Activated effector memory CD4-positive, alpha-beta T cell treated with anti-CD3 and anti-CD28 coated beads, Interleukin-2, amount 50 U/mL, for 16 hours (primary cell): Measurements from ENCODE around the gene ZNF320.
A peak's percentile ranks its signal among the peaks of the same experiment; 100 is the strongest.
"Not testable (repeated sequence)": the region's sequence is repeated elsewhere in the genome, so short reads cannot be mapped to it uniquely, and the experiment has no call there.

Experiments used
- DNase-seq: peaks from one replicate; pipeline ENCODE4 v3.0.0-alpha.2; 2020

The ZNF320 gene

DNA sequence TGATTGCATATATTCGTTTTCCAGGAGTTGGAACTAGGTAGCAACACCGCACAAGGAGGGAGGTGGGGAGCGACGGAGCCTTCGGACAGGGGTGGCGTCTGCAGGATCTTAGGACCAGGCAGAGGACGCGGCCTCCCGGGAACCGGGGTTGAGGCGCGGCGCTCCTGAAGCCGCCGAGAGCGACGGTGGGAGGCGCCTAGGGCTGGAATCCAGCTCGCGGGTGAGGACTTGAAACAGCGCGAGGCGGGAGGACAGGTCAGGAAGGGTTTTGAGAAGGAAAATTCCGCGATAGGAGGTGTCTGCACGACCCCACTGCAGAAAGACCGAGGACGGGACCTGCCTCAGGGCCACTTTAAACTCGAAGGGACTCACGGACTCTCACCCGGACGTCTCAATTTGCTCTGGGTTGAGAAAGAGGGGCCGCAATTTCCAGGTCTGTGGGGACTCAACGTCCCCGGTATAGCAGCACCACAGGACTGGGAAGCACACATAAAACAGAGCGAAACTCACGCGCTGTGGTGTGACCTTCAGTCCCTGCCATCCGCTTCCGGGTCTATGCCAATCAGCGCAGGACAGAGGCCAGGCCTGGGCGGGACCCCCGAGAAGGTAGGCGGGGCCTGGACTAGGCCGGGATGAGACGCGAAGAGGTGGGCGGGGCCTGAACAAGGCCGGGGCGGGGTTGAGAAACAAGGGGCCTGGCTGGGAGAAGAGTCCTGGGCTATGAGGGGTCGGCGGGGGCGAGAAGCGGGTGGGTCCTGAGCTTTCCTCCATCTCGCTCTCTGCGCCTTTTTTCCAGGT, at the start of gene ZNF320:
Gene ZNF320 (minus strand): TSS at position 498 of the 798 bp plus-strand sequence. CDS start 7,380 bp downstream, outside the sequence.
- peak; percentile 95 for DNase-seq

DNA sequence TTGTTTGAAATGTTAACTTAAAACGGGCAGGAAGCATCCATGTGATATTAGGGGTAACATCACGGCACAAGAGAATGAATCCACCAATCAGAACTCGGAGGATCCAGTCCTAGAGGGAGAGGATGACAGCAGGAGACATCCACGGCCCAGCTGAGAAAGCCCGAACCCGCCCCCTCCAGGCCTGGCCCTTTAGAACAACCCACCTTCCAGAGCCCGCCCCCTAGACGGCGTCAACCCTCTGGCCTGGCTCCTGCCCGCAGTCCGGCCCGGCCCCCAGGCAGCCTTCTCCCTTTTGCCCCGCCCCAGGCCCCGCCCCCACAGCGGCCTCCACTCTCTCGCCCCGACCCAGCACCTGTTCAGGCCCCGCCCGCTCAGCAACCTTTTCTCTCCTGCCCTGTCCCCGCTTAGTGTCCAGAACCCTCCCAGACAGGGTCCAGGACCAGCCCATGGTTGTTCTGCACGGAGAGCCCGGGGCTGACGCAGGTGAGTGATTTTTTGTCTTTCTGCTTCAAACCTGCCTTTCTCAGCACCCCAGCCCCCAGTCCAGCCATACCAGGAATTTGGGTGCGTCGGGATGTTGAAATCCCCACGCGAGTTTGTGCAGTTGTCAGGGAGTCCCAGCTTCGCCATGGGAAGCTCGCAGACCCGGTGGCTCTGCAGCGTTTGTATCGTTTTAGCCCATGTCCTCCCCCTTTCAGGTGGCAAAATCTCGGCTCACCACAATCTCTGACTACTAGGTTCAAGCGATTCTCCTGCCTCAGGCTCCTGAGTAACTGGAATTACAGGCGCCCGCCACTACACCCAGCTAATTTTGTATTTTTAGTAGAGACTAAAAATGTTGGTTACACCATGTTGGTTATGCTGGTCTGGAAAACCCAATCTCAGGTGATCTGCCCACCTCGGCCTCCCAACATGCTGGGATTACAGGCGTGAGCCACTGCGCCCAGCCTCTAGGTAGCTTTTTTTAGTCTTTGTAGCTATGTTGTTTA, 49.2 kb upstream of the ZNF320 start:
- DNase-seq, result no peak

DNA sequence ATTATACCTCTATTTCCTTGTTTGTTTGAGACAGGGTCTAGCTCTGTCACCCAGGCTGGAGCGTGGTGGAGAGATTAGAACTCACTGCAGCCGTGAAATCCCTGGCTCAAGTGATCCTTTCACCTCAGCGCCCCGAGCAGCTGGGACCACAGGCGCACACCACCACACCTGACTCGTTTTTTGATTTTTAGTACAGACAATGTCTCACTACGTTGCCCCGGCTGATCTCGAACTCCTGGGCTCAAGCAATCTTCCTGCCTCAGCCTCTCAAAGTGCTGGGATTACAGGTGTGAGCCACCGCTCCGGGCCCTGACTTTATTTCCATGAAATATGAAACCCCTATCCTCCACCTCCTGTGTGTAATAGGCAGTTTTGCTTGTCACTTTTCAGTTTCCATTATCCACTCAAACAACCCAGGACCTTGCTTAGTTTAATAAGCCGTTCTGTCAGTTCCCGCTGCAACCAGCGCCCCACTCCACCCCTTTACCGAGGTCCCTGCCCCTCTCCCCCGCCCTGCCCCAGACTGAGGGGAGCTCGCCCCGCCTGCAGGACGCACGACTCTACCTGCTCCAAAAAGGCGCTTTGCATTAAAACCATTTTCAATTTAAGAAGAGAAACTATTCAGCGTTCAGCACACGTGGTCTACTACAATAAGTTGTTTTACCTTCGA, 48.4 kb upstream of the ZNF320 start:
- no peak for DNase-seq

DNA sequence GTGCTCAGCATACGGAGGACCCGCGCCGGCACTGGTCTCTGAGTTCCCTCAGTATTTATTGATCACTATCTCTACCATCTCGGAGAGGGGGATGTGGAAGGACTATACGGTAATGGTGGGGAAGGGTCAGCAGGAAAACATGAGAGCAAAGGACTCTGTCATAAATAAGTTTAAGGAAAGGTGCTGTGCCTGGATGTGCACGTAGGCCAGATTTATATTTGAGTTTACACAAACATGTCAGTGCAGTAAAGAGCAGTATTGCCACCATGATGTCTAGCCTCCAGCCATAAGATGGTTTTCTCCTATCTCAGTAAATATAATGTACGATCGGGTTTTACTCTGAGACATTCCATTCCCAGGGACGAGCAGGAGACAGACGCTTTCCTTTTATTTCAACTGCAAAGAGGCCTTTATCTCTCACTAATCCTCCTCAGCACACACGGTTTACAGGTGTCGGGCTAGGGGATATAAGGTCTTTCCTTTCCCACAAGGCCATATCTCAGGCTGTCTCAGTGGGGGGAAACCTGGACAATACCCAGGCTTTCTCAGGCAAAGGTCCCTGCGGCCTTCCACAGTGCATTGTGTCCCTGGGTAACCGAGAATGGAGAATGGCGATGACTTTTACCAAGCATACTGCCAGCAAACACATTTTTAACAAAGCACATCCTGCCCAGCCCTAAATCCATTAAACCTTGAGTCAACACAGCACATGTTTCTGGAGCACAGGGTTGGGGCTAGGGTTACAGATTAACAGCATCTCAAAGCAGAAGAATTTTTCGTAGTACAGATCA, 47.5 kb upstream of the ZNF320 start:
- not testable (repeated sequence) for DNase-seq

DNA sequence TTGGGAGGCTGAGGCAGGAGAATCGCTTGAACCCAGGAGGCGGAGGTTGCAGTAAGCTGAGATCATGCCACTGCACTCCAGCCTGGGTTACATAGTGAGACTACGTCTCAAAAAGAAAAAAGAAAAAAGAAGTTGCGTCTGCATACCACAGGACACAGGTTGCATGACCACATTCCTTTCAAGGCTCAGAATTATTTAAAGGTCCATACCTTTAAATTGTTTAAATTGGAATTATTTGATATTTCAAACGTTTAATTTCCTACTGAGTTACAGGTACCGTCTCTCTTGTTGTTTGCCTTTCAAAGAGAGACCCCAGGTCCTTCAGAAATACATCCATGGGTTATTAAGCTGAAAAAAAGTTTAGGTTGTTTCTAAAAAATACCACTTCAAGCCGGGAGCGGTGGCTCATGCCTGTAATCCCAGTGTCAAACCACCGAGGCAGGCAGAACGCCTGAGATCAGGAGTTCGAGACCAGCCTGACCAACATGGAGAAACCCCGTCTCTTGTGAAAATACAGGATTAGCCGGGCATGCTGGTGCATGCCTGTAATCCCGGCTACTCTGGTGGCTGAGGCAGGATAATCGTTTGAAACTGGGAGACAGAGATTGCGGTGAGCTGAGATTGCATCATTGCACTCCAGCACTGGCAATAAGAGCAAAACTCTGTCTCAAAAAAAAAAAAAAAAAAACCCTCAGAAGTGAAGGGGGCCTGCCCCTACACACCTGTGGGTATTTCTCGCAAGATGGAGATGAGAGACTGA, 46.6 kb upstream of the ZNF320 start:
- DNase-seq, result no peak

DNA sequence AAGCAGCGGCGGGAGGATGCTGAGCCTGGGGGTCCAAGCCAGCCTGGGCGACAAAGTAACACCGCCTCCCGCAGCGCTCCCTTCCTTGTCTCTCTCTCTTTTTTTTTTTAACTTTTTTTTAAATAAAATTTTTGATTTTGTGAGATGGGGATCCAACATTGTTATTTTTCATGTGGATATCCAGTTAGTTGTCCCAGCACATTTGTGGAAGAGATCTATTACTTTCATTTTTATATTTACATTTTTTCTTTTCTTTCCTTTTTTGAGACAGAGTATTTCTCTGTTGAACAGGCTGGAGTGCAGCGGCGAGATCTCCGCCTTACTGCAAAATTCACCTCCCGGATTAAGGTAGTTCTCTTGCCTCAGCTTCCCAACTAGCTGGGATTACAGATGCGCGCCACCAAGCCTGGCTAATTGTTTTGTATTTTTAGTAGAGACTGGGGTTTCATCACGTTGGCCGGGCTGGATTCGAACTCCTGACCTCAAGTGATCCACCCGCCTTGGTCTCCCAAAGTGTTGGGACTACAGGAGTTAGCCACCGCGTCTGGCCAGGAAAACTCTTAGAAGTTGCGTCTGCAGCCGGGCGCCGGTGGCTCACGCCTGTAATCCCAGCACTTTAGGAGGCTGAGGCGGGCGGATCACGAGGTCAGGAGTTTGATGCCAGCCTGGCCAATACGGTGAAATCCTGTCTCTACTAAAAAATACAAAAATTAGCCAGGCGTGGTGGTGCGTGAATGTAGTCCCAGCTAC, 45.9 kb upstream of the ZNF320 start:
- no peak for DNase-seq

DNA sequence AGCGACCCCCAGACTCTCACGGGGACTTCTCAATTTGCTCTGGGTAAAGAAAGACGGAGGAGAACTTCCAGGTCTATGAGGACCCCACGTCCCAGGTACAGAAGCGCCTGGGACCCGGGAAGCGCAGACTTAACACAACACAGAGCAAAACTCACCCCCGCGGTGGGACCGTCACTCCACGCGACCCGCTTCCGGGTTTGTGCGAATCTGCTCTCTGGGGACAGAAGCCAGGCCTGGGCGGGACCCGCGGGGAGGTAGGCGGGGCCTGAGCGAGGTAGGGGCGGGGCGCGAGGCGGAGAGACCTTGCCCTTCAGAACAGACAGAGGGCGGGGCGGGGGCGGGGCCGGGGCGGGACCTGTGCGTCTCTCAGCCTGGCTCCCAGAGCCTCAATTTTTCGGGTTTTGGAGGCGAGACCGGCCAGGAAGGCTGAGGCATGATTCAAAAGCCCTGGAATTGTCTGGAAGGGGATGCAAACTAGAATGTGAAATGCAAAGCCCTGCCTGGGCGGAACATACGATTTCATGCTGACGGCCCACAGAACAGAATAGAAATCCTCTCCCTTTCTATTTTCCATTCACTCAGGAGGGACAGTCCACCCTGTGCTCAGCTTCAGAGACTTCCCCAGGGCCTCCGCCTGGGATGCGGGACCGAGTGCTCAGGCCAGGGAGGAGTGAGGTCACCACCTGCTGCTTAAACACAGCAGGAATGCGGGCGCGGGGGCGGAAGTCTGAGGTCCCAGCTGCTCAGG, 45.1 kb upstream of the ZNF320 start:
- peak; percentile 98 for DNase-seq

DNA sequence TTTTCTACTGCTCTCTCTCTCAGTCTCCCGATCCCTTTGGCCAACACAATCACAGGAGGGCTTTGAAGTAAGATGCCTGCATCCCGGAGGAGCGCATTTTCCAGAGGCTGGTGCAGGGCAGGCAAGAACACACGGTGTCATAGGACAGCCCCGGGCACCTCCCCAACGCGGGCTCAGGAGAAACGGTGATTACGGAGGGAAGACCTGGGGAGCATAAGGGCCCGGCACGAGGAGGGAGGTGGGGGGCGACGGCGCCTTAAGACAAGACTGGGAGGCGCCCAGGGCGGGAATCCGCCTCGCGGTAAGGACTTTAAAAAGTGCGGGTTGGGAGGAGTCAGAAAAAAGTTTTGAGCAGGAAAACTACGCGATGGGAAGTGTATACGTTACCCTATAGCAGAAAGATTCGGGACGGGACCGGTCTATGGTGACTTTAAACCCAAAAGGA, 44.5 kb upstream of the ZNF320 start:
- peak; percentile 68 for DNase-seq

DNA sequence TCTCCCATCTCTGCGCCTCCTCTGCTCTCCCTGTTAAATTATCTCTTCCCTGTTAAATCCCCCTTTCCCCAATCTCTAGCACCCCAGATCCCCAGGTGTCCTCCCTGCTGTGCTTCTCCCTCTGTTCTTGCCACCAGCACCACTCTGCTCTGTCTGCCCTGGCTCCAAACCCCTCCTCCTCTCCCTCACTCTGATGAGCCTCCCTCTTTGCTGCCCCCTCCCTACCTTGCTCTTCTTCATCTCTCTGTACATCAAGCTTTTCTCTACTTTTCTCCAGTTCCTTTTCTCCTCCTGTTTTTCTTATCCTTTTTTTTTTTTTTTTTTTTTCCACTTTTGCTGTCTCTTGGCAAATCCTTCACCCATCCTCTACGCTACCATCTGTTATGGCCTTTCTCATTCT, 44.1 kb upstream of the ZNF320 start:
- DNase-seq, result not testable (repeated sequence)

DNA sequence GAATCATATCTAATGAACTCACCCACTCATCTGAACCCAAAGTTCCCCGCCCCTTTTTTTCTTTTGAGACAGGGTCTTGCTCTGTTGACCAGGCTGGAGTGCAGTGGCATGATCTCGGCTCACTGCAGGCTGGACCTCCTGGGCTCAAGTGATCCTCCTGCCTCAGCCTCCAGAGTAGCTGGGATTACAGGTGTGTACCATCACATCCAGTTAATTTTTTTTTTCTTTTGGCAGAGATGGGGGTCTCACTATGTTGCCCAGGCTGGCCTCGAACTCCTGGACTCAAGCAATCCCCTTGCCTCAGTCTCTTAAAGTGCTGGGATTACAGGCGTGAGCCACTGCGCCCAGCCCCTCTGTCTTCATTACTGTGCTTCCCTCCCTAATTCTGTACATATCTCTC, 43.5 kb upstream of the ZNF320 start:
- not testable (repeated sequence) for DNase-seq

DNA sequence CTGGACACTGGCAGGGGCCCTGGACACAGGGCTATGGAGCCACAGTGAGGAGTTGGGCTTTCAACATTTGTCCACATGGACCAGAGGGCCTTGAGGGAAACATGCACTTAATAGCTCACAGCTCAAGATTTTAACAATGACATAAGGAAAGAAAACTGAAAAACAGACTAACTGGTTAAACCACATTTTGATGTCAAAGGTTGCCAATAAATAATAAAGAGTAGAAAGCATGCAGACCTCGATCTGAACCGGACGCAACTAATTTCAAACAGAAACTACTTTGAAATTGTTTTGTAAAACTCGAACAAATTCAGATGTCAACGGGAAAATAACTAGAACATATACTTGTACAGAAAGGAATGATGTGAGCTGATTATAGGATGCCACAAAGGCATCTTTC, 41.3 kb upstream of the ZNF320 start:
- no peak for DNase-seq

DNA sequence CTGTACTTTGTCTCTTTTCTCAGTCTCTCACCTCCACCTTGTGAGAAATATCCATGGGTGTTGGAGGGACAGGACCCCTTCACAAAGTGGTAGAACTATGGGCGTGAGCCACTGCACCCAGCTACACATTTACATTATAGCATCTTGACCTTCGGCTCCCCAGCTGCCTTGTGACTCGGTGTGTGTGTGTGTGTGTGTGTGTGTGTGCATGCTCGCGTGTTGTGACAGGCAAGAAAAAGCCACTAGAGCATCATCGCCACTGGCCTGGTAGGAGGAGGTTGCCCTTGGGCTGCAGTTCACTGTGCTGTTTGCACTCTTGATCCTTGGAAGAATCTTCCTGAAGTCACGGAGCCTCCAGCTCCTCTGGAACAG, 39.5 kb upstream of the ZNF320 start:
- no peak for DNase-seq

DNA sequence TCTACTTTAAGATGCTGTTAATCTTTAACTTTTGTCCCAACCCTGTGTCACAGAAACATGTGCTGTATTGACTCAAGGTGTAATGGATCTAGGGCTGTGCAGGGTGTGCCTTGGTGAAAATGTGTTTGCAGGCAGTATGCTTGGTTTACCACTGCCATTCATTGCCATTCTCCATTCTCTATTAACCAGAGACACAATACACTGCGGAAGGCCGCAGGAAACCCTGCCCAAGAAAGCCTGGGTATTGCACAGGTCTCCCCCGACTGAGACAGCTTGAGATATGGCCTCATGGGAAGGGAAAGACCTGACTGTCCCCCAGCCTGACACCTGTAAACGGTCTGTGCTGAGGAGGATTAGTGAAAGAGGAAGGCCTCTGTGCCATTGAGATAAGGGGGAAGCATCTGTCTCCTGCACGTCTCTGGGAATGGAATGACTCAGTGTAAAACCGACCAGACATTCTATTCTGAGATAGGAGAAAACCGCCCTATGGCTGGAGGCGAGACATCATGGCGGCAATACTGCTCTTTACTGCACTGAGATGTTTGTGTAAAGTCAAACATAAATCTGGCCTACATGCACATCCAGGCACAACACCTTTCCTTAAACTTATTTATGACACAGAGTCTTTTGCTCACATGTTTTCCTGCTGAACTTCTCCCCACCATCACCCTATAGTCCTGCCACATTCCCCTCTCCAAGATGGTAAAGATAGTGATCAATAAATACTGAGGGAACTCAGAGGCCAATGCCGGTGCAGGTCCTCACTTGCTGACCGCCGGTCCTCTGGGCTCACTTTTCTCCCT, 38.9 kb upstream of the ZNF320 start:
- no peak for DNase-seq

DNA sequence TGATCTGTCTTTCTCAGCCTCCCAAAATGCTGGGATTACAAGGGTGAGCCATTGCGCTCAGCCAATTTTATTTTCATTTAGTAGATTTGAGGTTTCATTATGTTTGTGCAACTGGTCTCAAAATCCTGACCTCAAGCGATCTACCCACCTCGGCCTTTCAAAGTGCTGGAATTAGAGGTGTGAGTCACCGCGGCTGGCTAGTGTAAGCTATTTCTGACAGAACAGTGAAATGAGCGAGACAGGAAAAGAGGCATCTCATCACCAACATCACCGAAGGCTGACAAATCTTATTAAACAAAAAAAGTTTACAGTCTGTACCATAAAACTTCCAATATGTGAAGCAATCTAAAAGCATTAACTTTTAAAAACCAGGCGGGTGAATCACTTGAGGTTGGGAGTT, 38.0 kb upstream of the ZNF320 start:
- DNase-seq, result no peak

DNA sequence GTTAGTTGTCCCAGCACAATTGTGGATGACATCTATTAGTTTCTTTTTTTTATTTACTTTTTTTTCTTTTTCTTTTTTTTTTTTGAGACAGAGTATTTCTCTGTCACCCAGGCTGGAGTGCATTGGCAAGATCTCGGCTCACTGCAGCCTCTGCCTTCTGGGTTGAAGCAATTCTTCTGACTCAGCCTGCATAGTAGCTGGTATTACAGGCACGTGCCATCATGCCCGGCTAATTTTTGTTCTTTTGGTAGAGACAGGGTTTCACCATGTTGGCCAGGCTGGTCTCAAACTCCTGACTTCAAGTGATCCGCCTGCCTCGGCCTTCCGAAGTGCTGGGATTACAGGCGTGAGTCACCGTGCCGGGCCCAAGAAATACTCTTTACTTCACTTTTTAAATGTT, 27.2 kb upstream of the ZNF320 start:
- not testable (repeated sequence) for DNase-seq

DNA sequence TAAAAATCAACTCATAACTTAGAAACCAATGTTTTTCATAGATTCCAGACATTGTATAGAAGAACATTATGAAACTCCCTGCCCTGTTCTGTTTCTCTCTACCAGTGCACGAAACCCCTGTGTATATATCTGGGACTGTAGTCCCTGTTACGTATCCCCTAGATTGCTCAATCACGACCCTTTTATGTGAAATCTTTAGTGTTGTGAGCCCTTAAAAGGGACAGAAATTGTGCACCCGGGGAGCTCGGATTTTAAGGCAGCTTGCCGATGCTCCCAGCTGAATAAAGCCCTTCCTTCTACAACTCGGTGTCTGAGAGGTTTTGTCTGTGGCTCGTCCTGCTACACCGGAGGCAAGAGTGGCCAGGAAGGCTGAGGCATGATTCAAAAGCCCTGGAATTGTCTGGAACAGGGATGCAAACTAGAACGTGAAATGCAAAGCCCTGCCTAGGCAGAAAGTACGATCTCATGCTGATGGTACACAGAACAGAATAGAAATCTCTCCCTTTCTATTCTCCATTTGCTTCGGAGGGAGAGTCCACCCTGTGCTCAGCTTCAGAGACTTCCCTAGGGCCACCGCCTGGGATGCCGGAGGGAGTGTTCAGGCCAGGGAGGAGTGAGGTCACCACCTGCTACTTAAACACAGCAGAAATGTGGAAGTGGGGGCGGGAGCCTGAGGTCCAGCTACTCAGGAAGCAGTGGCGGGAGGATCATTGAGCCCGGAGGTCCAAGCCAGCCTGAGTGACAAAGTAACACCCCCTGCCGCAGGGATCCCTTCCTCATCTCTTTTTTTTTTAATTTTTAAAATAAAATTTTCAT, 26.6 kb upstream of the ZNF320 start:
- no peak for DNase-seq

DNA sequence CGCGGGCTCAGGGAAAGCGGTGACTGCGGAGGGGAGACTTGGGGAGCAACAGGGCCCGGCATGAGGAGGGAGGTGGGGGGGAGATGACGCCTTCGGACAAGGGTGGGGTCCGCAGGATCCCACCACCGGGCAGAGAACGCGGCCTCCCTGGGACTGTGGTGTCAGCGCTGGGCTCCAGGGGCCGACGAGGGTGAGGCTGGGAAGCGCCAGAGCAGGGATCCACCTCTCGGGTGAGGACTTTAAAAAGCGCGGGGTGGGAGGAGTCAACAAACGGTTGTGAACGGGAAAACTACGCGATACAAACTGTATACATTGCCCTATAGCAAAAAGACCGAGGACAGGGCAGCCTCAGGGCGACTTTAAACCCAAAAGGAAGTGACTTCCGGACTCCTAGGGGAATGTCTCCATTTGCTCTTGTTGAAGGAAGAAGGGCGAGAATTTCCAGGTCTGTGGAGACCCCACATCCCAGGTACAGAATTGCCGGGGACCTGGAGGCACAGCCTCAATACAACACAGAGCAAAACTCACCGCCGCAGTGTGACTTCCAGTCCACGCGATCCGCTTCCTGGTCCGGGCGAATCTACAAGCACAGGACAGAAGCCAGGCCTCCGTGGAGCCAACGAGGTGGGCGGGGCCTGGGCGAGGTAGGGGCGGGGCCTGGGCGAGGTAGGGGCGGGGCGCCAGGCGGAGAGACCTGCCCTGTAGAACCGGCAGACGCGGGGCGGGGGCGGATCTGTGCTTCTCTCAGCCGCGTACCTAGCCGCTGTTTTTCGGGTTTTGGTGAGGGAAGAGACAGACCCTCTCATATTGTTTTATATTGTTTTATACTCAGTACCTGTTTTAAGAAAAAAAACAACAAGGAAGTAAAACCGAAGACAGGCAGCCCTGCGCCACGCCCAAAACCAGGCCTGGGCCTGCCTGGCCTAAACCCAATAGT, 25.7 kb upstream of the ZNF320 start, which contains the start of gene ZNF888:
Gene ZNF888 (minus strand): TSS at position 588 of the 937 bp plus-strand sequence. CDS start 5,555 bp downstream, outside the sequence.
- peak; percentile 93 for DNase-seq
